Tibial nerve (tissue), 3 donors: ENCODE data around the gene BRS3.

Source experiments
- POLR2A ChIP-seq, 2 donors: fragments of 450-650 bp; IDR thresholded peaks; one replicate each; pipeline ENCODE4 v1.6.1; 2017; ENCODE audit warnings: antibody characterized with exemption in 2 of 2, mild to moderate bottlenecking in 2 of 2, moderate library complexity in 2 of 2
- TF ChIP-seq, protein P1 (sequence below), 5 experiments: fragments of 200-600 bp in 3 of 5; fragments of 450-650 bp in 2 of 5; sonication (generic) in 3 of 5; IDR thresholded peaks; one replicate each; pipeline ENCODE4 v1.5.1; 2016 to 2019; ENCODE audit warnings: antibody characterized with exemption in 5 of 5, mild to moderate bottlenecking in 3 of 5, moderate library complexity in 2 of 5

- TF ChIP-seq, protein P1, sequence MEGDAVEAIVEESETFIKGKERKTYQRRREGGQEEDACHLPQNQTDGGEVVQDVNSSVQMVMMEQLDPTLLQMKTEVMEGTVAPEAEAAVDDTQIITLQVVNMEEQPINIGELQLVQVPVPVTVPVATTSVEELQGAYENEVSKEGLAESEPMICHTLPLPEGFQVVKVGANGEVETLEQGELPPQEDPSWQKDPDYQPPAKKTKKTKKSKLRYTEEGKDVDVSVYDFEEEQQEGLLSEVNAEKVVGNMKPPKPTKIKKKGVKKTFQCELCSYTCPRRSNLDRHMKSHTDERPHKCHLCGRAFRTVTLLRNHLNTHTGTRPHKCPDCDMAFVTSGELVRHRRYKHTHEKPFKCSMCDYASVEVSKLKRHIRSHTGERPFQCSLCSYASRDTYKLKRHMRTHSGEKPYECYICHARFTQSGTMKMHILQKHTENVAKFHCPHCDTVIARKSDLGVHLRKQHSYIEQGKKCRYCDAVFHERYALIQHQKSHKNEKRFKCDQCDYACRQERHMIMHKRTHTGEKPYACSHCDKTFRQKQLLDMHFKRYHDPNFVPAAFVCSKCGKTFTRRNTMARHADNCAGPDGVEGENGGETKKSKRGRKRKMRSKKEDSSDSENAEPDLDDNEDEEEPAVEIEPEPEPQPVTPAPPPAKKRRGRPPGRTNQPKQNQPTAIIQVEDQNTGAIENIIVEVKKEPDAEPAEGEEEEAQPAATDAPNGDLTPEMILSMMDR (IDR thresholded peaks at IDR 0.05), result no peak
- TF ChIP-seq POLR2A (IDR thresholded peaks at IDR 0.05), result no peak
Observed at GRCh38 chrX:136447308-136447707, 40.4 kb upstream of the BRS3 start.
